Activated CD4-positive, alpha-beta T cell treated with anti-CD3 and anti-CD28 coated beads for 24 hours (primary cell): Measurements from ENCODE around the gene PRKAG1.
A peak's percentile ranks its signal among the peaks of the same experiment; 100 is the strongest.

Experiments
- DNase-seq, 2 donors: peaks; one replicate each; pipeline ENCODE4 v3.0.0-alpha.2; 2020; ENCODE audit warnings: low read depth in 2 of 2

The PRKAG1 gene

DNA sequence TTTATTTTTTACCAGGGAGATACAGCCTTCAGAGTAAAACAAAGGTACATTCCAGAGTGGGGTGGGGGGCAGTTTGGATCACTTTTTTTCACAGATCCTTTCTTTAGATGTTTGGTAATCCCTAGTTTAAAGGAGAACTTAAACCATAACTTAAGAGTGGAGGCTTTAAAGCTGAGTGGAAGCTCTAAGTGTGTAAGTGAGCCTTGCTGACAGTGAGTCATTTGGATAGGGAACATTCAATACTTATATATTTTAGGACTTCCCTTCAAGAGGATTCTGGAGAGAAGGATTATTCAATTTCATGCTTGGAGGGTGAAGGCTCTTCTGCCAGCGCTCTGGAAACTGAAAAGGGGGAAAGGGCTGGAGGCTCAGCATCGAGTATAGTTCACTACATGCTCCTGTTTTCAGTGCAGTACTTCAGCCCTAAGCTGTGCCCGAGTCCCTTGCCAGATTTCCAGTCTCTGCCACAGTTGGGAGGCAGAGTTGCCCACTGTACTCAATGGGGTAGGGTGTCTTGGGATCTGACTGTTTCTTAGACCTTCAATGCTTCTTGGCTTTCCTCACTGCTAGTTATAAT is 8.4 kb downstream of the PRKAG1 start:
- no peak for DNase-seq

DNA sequence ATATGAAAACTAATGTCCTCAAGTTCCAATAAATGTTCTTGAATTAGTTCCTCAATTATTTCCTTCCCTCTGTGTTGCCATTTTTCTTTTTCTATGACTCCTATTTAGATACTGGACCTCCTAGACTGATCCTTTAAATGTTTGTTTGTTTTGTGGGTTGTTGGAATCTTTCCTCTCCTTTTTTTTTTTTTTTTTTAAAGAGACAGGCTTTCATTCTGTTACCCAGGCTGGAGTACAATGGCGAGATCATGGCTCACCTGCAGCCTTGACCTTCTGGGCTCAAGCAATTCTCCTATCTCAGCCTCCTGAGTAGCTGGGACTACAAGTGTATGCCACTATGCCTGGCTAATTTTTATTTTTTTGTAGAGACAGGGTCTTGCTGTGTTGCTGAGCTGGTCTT is 9.6 kb downstream of the PRKAG1 start:
- no peak for DNase-seq

GRCh38 chr12:49000346-49000745 is 18.2 kb downstream of the PRKAG1 start:
- no peak for DNase-seq

GRCh38 chr12:48999371-49000131 is 19.0 kb downstream of the PRKAG1 start, which contains the start of gene DDN:
TSS of gene DDN (minus strand) at chr12:48999375. CDS start at chr12:48999287, 88 bp downstream.
- DNase-seq: peak in 1 of 2 donors; percentile 22

DNA sequence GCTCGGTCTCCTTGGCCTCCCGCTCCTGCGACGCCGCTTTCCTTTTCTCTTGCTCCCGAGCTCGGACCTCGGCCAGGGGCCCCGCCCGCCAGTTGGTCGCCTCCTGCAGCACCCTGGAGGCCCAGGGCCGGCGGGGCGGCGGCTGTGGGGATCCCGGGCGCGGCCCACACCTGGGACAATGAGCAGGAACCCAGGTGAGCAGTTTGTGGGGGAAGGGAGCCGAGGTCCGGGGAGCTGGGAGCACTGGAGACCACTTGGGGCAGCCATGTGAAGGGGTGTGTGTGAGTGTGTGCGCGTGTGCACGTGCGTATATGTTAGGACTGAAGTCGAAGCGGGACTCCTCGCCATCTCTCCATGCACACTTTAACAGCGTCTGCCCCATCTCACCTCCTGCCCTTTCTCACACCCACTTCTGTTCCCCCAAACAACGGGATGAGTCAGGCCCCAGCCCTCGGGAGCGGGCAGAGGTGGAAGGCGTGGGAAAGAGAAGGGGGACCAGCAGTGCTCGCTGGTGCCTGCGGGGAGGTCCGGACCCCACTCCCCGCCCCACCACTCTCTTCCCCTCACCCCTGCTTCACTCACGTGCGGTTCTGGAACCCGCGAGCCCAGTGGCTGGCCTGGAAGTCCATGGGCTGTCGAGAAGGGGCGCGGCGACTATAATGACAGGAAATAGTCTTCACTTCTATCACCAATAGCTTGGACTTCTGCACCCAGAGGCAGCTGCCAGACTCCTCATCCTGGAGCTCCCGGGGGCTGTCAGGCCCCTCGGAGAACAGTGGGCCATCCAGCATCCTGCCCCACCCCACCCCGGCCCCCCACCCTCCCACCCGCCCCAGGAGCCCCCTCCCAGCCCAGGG is 19.9 kb downstream of the PRKAG1 start:
- no peak for DNase-seq

GRCh38 chr12:48997719-48998496 is 20.7 kb downstream of the PRKAG1 start:
- DNase-seq: no peak

- no peak for DNase-seq
Observed at GRCh38 chr12:48996794-48997718, 21.5 kb downstream of the PRKAG1 start.

DNA sequence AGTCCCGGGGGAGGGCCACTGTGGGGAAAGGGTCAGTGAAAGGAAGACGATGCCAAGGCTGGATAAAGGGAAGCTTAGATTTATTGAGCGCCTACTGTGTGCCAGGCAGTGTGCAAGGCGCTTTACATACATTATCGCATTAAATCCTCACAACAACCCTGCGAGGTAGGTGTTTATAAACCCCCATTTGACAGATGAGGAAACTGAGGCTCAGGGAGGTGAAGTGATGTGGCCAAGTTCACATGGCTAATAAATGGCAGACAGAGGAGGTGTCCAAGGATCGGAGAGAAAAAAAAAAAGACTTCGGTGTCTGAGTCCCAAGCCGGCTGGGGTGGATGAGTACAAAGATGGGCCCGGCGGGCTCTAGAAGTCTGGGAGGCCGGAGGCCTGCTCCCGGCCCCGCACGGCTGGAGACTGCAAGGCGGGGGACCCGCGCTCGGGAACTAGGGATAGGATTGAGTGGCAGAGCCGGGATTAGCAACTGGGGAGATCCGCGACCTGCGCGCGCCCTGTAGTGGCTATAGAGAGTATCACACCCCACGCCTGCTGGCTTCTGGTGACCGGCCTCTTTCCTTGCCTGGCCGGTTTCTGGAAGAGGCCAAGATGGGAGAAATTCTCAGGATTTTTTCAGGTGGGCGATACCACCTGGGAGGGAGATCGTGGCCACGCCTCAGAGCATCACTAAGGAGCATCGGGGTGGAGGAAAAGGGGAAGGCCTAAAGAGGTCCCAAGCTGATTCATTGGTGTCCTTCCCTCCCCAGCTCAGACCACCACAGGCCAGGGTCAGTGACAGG is 23.3 kb downstream of the PRKAG1 start:
- no peak for DNase-seq

DNA sequence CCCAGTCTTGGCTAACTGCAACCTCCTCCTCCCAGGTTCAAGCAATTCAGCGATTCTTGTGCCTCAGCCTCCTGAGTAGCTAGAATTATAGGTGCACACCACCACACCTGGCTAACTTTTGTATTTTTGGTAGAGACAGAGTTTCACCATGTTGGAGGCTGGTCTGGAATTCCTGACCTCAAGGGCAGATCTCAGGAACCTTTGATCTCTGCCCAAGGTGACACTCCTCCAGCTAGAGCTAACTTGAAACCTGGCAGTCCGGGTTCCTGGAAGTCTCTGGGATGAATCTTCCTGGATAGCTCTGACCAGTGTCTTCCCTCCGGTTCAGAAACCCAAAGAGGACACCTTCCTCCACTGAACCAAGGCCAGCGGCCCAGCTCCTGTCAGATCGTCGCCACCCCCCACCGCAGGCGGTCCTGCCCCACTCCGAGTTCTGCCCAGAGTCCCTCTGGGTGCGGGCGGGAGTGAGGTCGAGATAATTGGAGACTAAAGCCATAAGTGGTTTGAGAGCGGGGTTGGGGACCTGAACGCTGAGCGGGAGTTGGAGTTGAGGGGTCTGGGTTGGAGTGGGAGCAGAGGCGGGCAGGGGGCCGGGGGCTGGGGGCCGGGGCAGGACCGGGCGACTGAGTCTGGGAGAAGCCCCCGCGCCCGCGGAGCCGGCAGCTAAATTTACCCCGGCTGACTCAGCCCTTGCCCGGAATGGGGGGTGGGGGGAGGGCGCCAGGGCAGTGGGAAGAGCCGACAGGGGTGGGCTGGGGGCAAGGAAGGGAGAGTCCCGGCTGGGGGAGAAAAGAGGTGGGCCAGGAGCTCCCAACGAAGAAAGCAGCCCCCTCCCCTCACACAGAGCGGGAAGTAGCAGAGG is 24.1 kb downstream of the PRKAG1 start:
- DNase-seq: no peak

DNA sequence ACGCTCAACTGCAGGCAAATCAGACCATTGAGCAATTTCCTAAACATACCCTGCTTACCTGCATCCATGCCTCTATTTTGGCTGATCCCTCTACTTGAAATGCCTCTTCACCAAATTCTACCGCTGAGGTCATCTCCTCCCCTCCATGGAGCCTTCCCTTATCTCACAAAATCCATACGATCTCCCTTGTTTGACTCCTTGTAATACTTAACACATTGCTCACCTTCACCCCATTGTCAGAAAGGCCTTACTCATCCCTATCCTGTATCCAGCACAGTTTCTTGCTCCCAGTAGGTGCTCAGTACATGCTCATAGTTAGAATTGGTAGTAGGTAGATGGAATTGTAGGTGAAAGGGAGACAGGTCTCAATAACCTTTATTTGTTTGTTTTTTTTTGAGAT is 24.8 kb downstream of the PRKAG1 start:
- DNase-seq: no peak

DNA sequence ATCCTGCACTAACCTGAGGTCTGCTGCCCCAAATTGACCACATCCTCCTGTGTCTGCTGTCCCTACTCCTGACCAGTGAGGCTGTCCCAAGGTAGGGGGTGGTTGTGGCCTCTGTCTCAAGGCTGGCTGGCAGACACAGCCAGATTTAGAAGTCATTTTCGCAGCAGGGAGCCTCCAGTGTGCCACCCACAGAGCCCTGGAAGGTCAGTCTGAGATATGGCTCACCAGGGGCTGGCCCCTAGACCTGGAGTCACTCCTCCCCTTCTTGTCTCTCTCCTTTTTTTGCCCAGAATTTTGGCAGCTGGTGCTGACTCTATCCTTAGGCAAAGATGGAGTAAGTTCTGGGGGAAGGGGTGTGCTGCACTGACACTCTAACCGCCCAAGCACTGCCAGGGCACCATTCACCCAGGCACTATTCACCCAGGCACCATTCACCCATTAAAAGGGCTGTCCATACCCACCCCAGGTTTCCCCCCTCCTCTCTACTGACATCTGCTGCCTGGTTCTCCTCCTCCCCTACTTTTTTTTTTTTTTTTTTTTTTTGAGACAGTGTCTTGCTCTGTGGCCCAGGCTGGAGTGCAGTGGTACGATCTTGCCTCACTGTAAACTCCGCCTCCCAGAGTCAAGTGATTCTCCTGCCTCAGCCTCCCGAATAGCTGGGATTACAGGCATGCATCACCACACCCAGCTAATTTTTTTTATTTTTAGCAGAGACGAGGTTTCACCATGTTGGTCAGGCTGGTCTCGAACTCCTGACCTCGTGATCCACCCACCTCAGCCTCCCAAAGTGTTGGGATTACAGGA is 27.1 kb downstream of the PRKAG1 start:
- no peak for DNase-seq

DNA sequence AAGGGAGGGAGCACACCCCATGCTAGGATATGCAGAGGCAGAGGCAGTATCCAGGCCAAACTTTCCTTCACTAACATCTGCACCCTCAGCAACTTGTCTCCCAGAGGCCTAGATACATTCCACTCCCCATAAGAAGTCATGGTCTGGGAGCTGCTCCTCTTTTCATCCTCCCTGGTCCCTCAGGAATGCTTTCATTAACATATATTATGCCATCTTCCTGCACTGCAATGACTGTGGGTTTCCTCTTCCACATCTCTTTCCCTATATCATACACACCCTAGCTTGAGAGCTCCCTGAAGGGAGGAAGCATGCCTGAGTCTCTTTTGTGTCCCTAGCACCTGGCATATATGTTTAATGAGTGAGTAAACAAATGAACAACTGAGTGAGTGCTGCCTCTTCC is 28.0 kb downstream of the PRKAG1 start:
- no peak for DNase-seq

GRCh38 chr12:48988030-48988649 is 30.4 kb downstream of the PRKAG1 start:
- peak; percentile 64 to 73 for DNase-seq

DNA sequence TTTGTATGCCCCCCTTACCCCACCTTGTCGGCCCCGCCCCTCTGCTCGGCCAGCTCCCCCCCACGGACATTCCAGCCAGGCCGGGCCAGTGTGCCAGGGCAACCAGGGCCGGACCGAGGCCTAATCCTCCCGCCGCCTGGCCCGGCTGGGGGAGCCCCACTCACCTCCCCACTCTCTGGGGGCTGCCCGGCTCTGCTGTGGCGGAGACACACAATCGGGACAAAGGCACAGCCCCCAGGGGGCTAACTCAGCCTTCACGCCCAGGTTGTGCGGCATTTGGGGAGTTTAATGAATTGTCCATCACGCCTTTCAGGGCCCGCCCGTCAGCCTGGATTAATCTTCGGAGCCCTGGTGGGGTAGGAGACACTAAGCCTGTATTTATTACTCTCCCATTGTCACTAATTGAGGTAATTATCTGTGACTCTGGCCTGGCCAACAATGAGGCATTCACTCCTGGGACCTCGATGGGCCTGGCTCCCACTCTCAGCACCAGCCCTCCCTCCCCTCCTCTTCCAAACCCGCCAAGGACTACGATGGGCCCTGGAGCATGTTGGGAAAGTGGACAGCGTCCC is 31.8 kb downstream of the PRKAG1 start:
- DNase-seq: no peak

GRCh38 chr12:48985901-48986300 is 32.7 kb downstream of the PRKAG1 start:
- no peak for DNase-seq

DNA sequence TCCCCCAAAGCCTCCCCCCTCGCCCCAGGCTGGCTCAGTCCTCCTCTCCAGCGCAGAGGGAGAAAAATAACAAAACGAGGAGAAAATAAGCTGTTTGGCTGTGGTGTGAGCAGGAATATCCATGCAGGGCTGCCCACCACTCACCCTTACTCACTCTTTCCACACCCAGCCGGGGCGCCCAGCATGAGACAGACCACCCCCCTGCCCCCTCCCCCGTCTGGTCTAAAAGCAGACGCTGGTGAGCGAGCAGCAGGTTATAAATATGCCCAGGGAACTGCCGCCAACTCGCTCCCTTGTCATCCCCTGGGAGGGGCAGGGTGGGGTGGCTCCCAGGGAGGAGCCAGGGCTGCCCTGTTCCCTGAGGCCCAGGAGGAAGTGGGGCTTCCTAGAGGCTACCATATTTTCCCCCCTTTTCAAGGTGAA is 33.1 kb downstream of the PRKAG1 start:
- DNase-seq: no peak

- DNase-seq: no peak
Observed at GRCh38 chr12:48982397-48983080, 36.0 kb downstream of the PRKAG1 start.
